Amygdala (tissue), 56 donors: ENCODE data around the gene PODXL.
"Not testable (repeated sequence)": the region's sequence is repeated elsewhere in the genome, so short reads cannot be mapped to it uniquely, and the experiment has no call there.

Experiments
- DNase-seq, 56 donors: peaks; one replicate each; lab custom pipeline; 2025; lab: John Stamatoyannopoulos, UW

The PODXL gene

GRCh38 chr7:131513245-131514061, 43.0 kb downstream of the PODXL start:
- DNase-seq, result peak in 52 of 56 donors; percentile 6 to 82 (median 62)

DNA sequence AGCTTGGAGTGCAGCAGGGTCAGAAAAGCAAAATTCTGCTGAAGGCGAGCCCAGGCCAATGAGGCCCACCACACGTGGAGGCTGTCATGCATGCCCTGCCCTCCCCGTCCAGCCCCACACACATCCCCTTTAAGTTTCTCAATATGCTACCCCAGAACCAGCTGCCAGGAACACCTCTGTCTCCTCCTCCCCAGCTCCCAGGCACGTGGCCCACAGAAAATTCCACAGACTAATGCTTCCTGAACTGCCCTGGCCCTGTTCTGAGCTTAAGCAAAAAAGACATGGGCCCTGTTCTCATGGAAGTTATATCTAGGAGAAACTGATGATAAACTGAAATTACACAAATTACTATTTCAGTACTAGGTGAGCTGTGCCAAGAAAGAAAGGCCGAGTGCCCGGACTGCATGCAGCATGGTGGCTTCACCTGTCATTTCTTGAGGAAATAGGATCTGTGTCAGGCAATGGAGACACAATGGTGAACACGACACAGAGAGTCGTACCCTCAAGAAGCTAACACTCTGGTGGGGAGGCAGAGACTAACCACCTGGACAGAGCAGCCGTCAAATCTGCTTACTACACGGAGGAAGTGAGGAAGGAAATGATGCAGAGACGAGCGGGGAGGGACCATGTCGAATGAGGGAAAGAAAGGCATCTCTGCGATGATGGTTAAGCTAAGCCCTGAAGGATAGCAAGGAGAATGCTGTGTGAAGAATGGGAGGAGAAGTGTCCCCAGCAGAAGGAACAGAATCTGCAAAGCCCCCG, 44.5 kb downstream of the PODXL start:
- DNase-seq, result no peak

DNA sequence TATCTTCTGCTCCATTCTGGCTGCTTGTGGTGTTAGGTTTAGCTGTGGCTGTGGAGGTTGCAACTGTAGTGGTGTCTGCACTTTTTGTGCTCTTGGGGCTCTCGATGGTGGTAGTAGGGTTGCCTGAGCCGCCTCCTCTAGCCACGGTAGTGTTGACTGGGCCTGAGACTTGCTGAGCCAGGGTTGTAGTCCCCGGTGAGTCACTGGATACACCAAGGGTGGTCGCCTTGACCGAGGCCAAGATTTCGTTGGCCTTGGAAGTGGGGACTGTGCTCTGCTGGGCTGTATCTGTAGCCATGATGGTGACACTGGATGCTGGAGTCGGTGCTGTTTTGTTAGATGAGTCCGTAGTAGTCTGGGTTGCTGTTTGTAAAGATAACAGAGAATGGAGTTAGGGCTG, 45.4 kb downstream of the PODXL start:
- DNase-seq, result no peak

DNA sequence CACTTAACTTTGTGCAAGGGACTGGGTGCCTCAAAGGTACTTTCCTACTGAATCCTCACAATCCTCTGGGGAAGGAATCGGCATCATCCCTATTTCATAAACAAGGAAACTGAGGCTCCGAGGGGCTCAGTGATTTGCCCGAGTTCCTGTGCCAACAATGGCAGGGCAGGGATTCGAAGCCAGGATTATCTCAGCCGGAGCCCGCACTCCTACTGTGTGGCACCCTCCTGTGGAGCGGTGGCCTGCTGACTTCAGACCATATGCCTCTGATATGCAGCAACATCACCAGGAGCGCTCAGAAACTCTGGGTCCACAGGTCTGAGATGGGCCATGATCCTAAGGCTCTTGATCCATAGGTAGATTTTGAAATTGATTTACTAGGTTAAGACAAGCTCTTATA, 46.6 kb downstream of the PODXL start:
- DNase-seq, result no peak

DNA sequence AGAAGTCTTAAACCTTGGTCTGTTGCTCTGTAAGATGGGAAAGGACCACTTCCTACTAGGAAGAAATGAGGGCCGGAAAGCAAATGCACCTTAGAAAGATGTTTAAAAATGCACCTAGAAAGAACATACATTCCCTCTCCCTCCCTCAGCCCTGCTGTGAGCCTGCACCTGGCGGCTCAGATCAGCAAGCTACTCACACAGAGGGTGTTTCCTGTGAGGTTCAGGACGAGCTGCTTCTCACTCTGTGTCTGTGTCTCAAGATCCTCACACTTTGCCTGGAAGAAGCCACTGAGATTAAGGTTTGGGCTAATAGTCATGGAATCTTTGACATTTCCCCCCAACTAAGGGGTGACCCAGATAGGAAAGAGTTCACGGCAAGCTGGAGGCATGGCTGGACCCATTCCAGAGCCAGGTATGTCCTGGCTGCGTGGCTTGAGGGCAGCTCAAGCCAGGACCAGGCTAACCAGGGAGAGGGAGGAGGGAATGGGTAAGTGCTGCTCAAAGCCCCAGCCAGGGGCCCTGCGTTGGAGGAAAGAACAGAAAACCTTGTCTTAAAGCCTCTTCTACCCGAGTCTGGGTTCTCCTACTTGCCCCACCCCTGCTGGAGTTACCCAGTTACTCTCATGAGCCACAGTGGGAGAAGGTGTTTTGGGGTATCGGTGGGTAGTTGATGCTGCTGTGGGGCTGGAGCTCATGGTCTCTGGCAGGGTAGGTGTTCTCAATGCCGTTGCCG, 47.5 kb downstream of the PODXL start:
- no peak for DNase-seq

- peak in 52 of 56 donors; percentile 9 to 93 (median 64) for DNase-seq
These were observed 48.7 kb downstream of the PODXL start for GRCh38 chr7:131507592-131508331.

DNA sequence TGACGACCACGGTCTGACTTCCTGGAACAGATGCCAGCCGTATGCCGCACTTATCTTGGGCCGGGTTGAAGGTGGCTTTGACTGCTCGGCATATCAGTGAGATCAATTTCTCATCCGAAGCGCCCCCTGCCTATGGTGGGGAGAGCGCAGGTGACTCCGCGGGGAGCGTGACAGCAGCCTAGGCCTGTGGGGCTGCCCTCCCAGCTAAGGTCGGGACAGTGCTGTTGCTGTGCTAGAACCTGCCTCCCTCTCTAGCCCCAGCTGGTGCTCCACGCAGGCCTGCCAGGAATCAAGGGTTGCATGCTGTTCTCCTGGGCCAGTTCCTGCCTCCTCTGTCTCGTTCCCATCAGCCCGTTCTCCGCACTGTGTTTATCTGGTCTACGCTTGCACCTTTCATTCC, 49.8 kb downstream of the PODXL start:
- DNase-seq, result no peak

GRCh38 chr7:131505636-131506557, 50.5 kb downstream of the PODXL start:
- DNase-seq, result no peak

DNA sequence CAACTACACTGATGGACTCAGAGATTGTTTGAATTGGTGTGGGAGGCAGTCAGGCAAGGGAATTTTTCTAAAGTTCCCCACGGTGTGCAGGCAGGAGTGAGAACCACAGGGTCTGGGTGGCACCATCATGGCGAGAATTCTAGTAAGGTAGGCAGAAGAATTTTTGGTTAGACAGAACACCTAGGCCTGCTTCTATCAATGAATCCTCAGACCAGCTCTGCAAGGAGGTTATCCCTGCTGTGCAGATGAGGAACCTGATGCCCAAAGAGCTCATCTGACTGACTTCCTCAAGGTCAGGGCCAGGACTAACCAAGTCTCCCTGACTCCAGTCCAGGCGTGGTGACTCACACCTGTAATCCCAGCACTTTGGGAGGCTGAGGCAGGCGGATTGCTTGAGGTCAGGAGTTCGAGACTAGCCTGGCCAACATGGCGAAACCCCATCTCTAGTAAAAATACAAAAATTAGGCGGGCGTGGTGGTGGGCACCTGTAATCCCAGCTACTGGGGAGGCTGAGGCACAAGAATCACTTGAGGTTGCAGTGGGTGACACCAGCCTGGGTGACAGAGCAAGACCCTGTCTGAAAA, 51.3 kb downstream of the PODXL start:
- not testable (repeated sequence) for DNase-seq

DNA sequence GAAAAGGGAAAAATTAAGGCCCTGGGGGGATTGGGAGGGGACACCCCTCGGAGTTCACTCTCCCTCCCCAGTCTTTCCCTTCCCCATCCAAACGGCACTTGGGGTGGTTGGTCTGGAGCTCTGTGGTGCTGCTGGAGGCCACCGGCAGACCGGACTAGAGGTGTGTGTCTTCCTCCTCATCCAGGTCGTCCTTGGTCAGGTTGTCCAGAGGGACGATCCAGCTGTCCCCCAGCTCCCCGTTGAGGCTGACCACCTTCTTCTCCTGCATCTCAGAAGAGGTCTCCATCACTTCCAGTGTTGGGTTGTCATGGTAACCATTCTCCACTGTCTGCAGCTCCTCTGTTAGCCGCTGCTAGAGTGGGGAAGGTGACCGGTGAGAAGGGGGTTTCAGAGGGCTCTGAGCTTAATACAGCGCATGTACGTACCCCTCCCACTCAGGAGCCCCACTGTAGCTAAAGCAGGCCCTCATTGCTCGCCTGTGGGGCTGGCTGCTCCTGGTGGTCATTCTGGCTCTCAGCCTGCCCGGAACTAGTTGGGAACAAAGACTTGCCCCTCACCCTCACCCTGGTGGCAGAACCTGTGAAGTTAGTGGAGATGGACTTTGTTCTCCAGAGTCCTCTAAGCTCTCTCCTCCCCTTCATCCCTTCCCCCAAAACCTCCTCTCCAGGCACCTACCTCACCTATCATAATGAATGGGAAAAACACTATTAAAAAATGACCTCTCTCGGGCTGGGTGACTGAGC, 52.1 kb downstream of the PODXL start:
- no peak for DNase-seq

GRCh38 chr7:131503639-131504038, 52.8 kb downstream of the PODXL start:
- no peak for DNase-seq

GRCh38 chr7:131502810-131503508, 53.5 kb downstream of the PODXL start:
- peak in 6 of 56 donors; percentile 20 to 71 (median 28) for DNase-seq

GRCh38 chr7:131501930-131502685, 54.3 kb downstream of the PODXL start:
- no peak for DNase-seq

DNA sequence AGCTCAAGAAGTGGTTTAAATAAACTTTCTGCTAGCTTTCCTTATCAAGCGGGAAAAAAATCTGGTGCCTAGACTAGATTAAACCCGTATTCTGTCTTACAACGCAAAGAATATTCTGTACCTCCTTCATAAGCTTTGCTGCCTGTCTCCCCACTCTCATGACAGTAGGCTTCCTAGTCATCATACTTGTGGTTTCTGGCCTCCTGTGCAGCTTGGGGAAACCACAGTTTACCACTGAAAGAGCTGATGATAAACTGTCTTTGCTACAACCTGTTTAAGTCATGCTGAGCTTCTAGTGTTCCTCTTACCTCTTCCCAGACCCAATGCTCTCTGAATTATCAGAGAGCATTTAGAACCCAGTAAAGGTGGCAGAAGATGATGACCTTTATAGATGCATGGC, 55.0 kb downstream of the PODXL start:
- DNase-seq, result no peak

DNA sequence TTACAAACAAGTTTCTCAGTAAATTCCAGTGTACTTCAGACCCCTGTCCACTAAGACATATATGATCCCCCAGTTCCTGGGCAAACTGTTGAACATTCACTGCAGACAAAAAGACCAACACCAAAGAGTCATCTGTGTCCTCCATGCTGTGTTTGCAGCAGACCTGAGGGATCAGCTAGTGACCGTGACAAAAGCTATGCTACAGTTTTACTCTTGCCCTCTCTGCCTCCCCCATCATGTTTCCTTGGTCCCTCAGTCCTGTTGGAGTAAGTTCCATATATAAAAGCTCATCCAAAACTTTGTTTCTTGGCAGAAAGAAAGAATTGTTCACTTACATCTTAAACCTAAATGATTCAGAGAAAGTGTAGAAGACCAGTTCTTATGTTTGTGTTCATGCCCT, 56.1 kb downstream of the PODXL start:
- no peak for DNase-seq

DNA sequence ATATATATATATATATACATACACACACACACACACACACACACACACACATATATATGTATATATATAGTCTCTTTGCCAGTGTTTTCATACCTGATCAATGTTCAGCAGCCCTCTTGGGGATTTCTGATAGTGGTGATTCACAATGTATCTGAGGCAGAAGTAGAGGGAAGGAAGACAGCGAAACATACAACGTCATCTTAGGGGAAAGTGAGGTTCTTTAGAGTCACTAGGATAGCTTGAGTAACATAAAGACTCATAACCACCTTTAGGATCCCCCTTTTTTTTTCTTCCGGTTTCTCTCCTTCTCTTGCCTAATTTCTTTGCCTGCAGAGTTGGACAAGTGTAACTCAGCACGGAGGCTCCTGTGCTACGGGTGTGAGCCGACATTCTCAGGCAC, 56.6 kb downstream of the PODXL start:
- DNase-seq, result no peak
